ENCODE measurements around the gene NACA2. TPM values are rescaled to one million over a fixed set of nuclear protein-coding genes. Genes with fewer than 3 reads are reported as not detected.

NACA2 gene
- total and polyA plus RNA-seq, 2 of the 4 experiments (the other 2 are of a cell fraction) = not detected

GRCh38 chr17:61635913-61636432, 45.0 kb upstream of the NACA2 start:
- Histone ChIP-seq H3K27me3 (ENCODE audit: control insufficient read depth, insufficient read depth, low read length) (no peaks in the 10 kb centered on the region), H2BK15ac (ENCODE audit: low read depth, low read length) (no peak overlapping the region), H3K27ac (ENCODE audit: insufficient read depth, low read length) (no peak overlapping the region), H4K8ac (ENCODE audit: low read depth in 2 of 2, low read length in 2 of 2) (no peak overlapping the region), H2AK9ac (replicated peaks; ENCODE audit: low read depth, low read length, poor library complexity) (no peak overlapping the region), H2AK5ac (ENCODE audit: low read depth, low read length) (no peak overlapping the region), H2BK120ac (ENCODE audit: low read depth, low read length) (no peak overlapping the region), H4K5ac (ENCODE audit: low read depth, low read length) (no peak overlapping the region), H3K4me2 (ENCODE audit: low read depth, low read length) (no peak overlapping the region), H2AFZ (replicated peaks; ENCODE audit: low read length, poor library complexity) (no peak overlapping the region), H3K4me1 (ENCODE audit: control insufficient read depth, insufficient read depth, low read length) (no peaks in the 10 kb centered on the region), H3K4me3 (ENCODE audit: insufficient read depth, low read depth, low read length) (no peak overlapping the region), H3K79me1 (ENCODE audit: low read depth in 1 of 2, low read length in 2 of 2) (no peaks in the 10 kb centered on the region), H4K91ac (ENCODE audit: insufficient read depth, low read depth, low read length) (no peak overlapping the region), H4K20me1 (ENCODE audit: insufficient read depth, low read length) (no peaks in the 10 kb centered on the region), H3K36me3 (ENCODE audit: control insufficient read depth, insufficient read depth, low read length) (no peaks in the 10 kb centered on the region), H3K56ac (ENCODE audit: extremely low read depth, insufficient read depth, low read length) (no peak overlapping the region), H2BK20ac (ENCODE audit: low read depth, low read length) (no peak overlapping the region), H2BK5ac (ENCODE audit: low read depth, low read length, poor library complexity, severe bottlenecking) (no peak overlapping the region), H3K18ac (ENCODE audit: low read depth, low read length) (no peak overlapping the region), H3K9ac (ENCODE audit: low read depth, low read length) (no peak overlapping the region; the same call in 1 of the 2 replicates), H3K9me3 (ENCODE audit: control insufficient read depth, insufficient read depth, low read length) (peaks cover 4% of the 10 kb centered on the region), H3K14ac (replicated peaks; ENCODE audit: low read depth, low read length) (no peak overlapping the region), H3K9me1 (ENCODE audit: insufficient read depth, low read length) (no peaks in the 10 kb centered on the region), H3K23ac (ENCODE audit: low read depth, low read length) (no peak overlapping the region), H3K4ac (ENCODE audit: low read depth, low read length) (no peak overlapping the region)
- WGBS, 2 experiments (ENCODE audit: extremely low coverage in 2 of 2, insufficient read length in 1 of 2) = 0% methylated on average over 1 of the region's 3 CpGs; no CpG with 5 or more reads in 1 of the 2 experiments
- in situ Hi-C loops (cut with MboI; ENCODE audit: low sequenced_read_pairs) (loop anchor here (5.0 to 25.0 kb wide), 2 partner anchors 206 to 426 kb away; partner anchors contain the start of gene MED13), dilution Hi-C loops (cut with HindIII; ENCODE audit: low sequenced_read_pairs, unreplicated experiment) (no loop called here), intact Hi-C loops (cut with micrococcal nuclease) (loop anchor here (1.0 to 5.0 kb wide), 2 partner anchors 201 to 431 kb away; partner anchors contain the start of gene MED13)
- BruUV-seq (replicated peaks) = no TSS peak
- ATAC-seq (ENCODE audit: low read depth) = peak; percentile 63; the same call in 1 of the 2 replicates
- peak; percentile 97 for TF ChIP-seq RAD21 (IDR thresholded peaks at IDR 0.05; ENCODE audit: low read length)
- no peak for TF ChIP-seq RCOR1 (IDR thresholded peaks at IDR 0.05; ENCODE audit: insufficient replicate concordance, low read length)
- TF ChIP-seq NFE2L2 (IDR thresholded peaks at IDR 0.05; ENCODE audit: low read depth, low read length) = no peak
- TF ChIP-seq RFX5 (IDR thresholded peaks at IDR 0.05; ENCODE audit: low read depth, low read length) = no peak
- TF ChIP-seq MAFK (IDR thresholded peaks at IDR 0.05; ENCODE audit: low read depth, low read length) = no peak
- peak; percentile 56; the same call in 1 of the 2 replicates for TF ChIP-seq POLR2A (IDR thresholded peaks at IDR 0.05; ENCODE audit: low read depth, low read length)
- peak; percentile 95 for TF ChIP-seq SMC3 (IDR thresholded peaks at IDR 0.05; ENCODE audit: low read depth, low read length)
- peak; percentile 87 for TF ChIP-seq CTCF (conservative IDR thresholded peaks at IDR 0.05; ENCODE audit: low read depth, low read length)
- CTCF ChIA-PET = interaction anchor here (0.6 to 1.4 kb wide), 8 partner anchors 10 to 451 kb away, joined by 3 to 9 read pairs (median 4); no protein-coding TSS in a partner anchor
- POLR2A ChIA-PET (ENCODE audit: unreplicated experiment) = no interaction called here
- peak; percentile 66 for DNase-seq

Data from IMR-90 (cell line).